Stimulated activated CD4-positive, alpha-beta T cell treated with anti-CD3 and anti-CD28 coated beads, Interleukin-1b, Interleukin-23, amount 100 ng/mL, for 1 hour (primary cell): ENCODE measurements around the gene ATP10A.

Source experiments
- DNase-seq, 2 donors: peaks; one replicate each; pipeline ENCODE4 v3.0.0-alpha.2; 2020; ENCODE audit warnings: low read depth in 2 of 2

The ATP10A gene

GRCh38 chr15:25683415-25683814 is 179.7 kb downstream of the ATP10A start:
- no peak for DNase-seq

DNA sequence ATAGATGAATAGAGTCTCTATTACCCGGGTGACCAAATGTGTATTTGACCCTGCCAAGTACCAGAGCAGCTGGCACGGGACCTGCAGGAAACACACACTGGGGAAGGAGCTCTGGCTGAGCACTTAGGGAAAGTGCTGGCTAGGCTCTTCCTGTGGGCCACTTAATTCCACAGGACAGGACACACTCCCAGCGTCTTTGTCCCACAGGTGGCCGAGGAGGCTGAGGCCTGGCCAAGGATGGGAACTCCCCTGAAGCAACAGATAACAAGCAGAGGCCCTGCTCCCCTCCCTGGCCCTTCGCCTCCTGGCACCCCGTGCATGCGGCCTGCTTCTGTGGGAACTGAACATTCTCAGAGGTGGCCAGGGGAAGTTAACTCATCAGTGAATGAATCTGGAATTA is 180.8 kb downstream of the ATP10A start:
- no peak for DNase-seq

DNA sequence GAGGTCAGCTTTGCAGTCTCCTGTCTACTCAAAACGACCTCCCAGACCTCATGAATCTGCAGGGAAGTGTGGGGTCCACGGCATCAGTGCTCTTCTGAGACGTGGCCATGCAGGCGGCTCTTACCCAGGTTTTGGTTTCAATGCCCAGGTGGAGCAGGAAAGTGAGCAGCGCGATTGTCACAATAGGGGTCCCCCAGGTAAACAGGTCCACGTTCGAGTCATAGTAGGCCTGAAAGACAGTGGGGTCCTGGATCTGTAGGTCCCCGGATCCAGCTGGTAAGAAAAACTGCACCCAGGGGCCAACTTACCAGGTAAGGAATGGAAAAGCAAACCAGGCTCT is 182.5 kb downstream of the ATP10A start:
- no peak for DNase-seq

DNA sequence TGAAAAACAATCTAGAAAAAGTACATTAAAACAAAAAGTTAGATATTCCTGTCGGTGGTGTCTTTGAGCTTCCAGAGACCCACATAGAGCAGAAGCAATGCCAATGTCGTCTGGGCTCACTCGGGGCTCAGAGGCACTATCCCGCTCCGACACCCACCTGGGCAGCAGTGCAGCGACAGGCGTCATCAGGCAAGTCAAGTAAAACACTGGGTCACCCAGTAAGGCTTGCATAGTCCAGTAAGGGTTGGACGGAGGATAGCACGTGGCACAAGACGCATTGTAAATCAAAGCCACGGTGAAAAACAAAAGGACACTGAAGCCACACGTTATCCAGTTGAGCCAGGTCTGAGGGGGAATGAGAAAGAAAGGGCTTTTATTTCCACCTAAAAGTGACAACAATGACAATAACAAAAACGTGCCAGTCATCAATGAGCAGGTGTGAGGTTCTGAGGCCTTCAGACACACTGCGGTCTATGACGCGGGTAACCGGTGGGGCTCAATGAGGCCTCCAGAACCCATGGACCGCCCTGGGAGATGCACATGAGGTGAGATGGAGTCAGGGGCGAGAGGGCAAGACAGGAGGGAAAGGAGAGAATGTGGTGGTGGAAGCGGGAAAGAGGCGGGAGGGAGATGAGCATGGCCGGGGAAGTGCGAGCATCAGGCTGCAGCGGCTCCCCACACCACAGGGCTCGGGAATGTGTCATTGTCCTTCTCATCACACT is 183.0 kb downstream of the ATP10A start:
- DNase-seq: no peak

GRCh38 chr15:25679492-25679891 is 183.6 kb downstream of the ATP10A start:
- no peak for DNase-seq

DNA sequence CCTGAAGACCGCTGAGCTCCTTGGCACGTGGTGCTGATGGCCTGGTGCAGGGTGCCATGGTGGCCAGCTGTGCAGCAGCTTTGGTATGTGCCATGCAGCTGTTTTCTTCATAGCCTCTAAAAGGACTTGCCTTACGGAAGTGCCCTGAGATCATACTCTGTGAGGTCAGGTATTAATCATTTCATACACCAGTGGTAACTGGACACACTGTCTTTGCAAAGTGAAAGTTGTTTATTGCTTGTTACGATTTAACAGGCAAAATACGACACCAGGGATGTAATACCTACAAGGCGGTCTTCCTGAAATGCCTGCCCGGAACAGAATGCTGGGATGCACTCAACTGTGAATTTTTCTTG is 184.6 kb downstream of the ATP10A start:
- DNase-seq: no peak

- no peak for DNase-seq
Observed at GRCh38 chr15:25677719-25678499, 185.2 kb downstream of the ATP10A start.

DNA sequence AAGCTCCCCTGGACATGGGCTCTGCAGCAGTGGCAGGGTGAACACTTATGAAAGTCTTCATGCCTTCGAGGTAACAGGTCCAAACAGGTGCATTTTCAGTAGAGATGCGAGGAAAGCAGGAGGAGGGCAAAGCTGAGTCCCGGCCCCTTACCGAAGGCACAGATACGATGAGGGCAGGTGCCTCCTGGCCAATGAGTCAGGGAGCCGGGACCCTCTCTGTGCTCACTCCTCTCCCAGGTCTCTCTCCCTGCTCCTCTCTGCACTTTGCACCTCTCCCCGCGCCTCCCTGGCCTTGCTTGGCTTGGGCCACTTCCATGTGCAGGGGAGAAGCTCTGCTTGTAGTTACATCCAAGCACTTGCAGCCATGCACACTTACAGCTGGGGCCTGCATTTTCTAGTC is 187.1 kb downstream of the ATP10A start:
- no peak for DNase-seq

DNA sequence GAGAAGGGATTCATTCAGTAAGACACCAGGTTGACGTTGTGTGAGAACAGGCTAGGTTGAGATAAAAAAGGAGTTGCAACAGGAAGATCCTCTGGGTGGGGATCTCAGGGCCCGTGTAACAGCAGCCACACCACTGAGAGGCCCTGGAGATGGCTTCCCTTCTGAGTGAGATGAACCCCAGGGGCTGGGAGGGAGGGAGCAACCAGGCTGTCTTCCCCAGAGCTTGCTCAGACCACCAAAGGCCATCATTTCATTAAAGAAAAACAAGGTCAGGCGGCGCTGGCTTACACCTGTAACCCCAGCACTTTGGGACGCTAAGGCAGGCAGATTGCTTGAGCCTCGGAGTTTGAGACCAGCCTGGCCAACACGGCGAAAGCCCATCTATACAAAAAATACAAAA is 187.7 kb downstream of the ATP10A start:
- DNase-seq: no peak

DNA sequence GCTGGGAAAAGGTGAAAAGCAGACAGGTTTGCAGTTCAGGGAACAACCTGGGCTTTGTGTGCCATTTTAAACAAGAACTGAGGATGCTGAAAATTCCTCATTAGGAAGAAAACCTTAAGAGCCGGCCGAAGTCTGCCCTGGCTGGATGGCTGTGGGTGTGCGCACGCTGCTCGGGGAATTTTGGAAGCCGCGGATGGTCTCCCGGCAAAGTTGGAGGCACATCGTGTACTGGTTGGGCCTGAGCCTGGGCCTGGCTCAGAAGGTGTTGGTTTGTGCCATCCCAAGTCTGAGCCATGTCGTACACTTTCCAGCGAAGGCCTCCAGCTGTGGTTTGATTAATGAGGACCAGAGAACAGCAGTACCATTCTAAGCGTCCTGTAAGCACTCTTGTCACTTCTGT is 188.2 kb downstream of the ATP10A start:
- no peak for DNase-seq

GRCh38 chr15:25673972-25674371 is 189.2 kb downstream of the ATP10A start:
- no peak for DNase-seq

GRCh38 chr15:25673351-25673750 is 189.8 kb downstream of the ATP10A start:
- no peak for DNase-seq

DNA sequence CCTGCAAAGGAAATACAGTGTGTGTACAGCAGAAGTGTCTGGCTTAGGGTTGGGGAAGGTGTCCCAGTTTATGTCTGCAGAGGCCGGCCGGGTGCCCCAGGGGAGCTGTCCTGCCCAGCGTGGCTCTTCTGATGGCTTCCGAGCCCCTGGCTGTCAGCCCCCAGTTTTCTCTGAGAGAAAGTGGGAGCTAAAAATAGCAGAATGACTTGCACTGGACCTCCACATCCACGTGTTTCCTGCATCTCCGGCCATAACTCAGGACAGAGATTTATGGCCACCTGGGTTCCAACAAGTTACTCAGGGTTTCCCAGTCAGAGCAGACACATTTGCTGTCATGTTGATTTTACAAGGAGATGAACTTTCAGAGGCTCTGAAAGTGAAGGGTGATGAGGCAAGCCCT is 192.0 kb downstream of the ATP10A start:
- DNase-seq: no peak

DNA sequence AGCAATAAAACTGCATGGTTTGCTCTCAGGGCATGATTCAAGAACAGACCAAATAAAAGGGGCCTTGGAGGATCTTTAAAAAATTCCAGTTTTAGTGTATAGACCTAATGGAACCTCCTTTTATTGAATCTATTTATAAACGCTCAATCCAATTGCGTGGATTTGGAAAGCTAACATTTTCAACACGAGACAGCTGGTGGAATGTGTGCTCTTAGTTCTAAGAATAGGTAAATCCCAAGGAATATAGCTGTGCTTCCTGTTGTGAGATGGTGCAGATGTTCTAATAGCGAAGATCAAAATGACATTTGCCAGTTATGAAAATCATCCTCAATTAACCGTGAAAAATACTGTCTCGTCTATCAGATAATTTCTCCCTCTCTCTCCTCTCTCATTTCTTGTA is 192.5 kb downstream of the ATP10A start:
- no peak for DNase-seq

DNA sequence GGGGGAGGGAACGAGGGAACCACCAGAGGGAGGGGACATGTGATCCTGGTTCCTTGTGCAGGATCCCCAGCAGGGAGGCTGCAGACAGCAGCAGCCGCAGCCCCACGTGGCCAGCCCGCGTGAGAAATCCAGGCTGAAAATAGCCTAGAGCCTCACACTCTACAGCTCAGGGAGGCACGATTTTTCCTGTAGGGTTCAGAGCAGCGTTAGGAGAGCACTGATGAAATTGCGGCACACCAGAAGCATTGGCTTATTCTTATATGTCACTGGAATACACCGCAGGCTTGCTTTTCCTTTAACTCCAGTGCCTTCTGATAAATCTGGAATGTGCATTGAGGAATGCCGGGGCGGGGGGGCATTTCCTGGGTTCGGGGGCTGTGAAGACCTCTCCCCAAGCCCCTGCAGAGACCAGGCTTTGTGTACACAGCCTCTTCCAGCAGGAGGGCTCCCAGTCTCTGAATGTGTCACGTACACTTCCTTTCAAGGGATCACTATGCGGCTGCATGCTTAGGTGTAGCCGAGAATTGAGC is 193.0 kb downstream of the ATP10A start:
- DNase-seq: no peak

GRCh38 chr15:25668901-25669300 is 194.2 kb downstream of the ATP10A start:
- no peak for DNase-seq

DNA sequence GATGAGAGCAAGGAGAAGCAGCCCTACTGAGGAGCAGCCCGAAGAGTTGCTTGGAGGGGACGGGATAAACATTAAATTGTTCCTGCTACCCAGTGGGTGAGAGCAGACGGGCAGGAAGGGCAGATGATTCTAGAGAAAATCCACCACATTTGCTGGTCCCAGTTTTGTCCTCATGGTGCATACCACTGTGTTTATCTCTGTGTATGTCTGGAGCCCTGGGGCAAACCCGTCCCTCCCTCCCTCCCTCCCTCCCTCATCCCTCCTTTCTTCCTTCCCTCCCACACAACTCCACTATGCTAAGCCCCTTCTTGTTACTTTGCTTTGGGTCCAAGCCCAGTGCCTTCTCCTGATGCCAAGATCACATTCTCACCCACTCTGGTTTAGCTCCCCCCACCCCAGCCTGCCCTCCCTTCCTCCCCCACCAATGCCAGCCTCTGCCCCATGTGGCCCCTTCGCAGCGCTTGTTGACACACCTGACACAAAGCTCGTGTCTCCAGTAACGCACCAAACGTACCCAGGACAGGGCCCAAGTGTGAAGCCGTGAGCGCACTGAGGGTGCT is 194.8 kb downstream of the ATP10A start:
- no peak for DNase-seq

GRCh38 chr15:25667829-25668228 is 195.3 kb downstream of the ATP10A start:
- DNase-seq: no peak

GRCh38 chr15:25665913-25666312 is 197.2 kb downstream of the ATP10A start:
- DNase-seq: no peak

DNA sequence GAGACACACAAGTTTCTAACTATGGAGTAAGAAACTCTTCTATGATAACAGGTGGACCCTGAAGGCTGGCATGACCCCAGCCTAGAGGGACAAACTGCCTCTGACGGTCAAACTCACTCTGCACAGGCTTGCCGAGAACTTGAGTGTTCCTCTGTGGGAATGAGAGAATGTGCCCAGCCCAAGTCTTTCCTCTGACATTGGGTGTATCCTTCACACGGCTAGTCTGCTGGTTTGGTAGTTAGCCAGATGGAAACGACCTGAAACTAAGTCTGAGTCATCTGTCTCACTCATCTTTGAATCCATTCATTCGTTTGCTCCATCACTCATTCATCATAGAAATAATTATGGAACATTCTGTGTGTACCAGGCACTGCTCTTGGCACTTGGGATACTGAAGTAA is 198.4 kb downstream of the ATP10A start:
- DNase-seq: no peak

DNA sequence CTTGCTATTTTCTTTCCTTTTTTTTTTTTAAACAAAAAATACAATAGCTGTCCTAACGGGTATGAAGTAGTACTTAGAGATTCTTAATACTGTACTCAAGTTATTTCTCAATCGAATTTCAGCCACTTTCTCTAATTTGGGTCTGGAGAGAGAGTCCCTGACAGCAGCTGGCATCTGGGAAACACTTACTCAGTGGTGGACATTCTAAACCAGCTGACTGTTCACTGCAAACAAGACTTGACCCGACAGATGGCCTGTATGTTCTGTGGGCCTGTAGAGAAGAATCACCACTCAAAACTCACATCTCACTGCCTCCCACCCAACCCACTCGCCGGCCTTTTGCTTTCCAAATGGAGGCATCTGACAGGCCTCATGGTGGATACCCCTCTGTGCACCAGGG is 199.6 kb downstream of the ATP10A start:
- no peak for DNase-seq

- no peak for DNase-seq
Observed at GRCh38 chr15:25661898-25662297, 201.2 kb downstream of the ATP10A start.

DNA sequence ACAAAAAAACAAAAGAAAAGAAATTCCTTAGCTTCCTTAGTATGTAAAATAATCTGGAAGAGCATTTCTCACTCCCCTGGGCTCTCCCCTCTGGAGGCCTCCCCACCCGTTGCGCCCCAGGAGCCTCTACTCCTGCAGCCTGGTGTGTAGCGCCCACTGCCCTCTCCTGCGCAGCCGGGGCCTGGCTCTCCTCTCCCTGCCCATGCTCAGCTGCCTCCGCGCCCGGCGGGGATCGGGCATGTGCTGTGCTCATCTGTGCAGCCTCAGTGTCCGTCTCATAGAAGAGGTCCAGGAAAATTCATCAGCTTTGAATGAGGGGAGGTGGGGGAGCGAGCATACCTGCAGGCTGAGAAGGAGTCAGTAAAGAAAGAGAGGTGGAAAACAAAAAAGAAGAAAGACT is 203.9 kb downstream of the ATP10A start:
- no peak for DNase-seq
